ENCODE data around the gene CELSR1.
A peak's percentile ranks its signal among the peaks of the same experiment; 100 is the strongest.

The CELSR1 gene

GRCh38 chr22:46351131-46351735 is 186.2 kb downstream of the CELSR1 start:
- DNase-seq (ENCODE audit: low read depth) = no peak

DNA sequence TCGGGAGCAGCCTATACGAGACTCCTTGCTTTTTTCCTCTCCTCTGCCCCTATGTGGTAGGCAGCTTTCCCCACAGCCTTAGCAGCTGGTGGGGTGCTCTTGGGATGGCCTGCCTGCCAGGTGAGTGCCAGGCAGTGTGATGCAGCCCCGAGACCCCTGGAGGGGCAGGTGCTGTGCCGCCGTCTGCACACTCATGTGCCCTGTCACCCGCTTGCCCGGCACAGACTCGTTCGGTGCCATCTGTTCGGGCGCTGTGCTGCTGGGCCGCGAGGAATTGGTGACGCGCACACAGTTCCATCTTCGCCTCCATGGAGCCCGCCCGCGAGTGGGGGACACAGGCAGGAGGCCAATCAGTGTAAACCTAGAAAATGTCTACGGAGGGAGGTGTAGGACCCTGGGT is 186.8 kb downstream of the CELSR1 start:
- no peak for DNase-seq (ENCODE audit: low read depth)

DNA sequence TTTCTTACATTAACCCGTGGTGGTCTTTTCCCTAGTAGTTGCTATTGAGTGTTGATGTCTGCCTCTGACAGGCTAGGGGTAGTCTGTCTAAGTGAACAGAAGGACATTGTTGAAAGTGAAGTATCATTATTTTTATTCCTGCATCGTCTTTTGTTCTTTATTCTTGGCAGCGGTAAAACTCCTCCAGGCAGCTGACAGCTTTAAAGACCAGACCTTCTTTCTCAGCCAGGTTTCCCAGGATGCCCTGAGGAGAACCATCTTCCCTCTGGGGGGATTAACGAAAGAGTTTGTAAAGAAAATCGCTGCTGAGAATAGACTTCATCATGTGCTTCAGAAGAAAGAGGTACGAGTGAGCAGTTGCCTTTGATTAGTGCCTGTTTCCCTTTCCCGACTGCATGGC is 187.3 kb downstream of the CELSR1 start:
- DNase-seq (ENCODE audit: low read depth) = no peak

DNA sequence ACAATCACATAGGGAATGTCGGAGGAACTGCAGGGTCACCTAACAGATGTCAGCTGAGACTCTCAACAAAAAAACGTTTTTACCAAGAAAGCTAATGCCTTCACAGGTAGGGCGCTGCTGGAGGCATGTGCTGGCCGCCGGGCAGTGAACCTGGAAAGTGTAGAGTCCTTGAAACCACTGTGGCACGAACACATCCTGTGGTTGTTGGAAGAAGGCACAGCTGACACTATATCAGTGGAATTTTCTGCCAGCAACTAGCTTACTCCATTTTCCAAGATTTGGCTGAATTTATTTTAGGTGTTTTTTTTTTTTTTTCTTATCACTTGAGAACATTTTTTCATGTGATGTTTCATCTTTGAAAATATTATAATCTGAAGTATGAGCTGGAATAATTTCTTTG is 187.7 kb downstream of the CELSR1 start:
- no peak for DNase-seq (ENCODE audit: low read depth)

GRCh38 chr22:46349238-46349637 is 188.2 kb downstream of the CELSR1 start:
- DNase-seq (ENCODE audit: low read depth) = no peak

- DNase-seq (ENCODE audit: low read depth) = no peak
These were observed 189.2 kb downstream of the CELSR1 start for GRCh38 chr22:46348099-46348695.

- DNase-seq (ENCODE audit: low read depth) = no peak
These were observed 189.8 kb downstream of the CELSR1 start for GRCh38 chr22:46347646-46348045.

DNA sequence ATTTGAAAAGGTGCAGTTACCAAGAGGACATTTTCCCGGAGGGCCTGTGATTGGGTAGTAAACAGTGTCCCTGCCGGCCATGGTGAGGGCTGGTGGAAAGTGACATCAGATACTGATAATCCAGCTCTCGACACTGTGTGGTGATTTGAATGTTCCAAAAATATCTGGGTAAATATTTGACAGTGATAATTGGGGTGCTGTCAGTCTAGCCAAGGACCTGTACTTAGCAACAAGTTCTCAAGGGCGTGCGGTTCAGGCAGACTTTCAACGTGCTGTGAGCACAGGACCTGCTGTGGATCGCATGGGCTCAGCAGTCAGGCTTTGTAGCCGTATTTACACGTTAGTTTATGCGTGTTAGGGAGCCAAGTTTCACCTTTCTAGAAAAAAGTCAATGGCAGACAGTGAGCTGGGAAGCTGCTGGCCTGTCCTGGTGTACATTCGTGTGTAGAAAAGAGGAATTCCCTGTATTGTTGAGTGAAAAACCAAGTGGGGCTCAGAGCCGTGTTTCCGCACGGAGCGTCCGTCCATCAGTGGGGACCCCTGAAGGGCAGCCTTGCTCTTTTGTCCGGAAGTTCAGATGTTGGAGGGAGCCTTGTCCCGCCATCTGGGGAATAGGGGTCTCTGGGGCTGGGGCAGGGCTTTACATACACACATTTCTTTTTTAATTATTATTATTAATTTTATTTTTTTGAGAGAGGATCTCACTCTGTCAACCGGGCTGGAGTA is 190.6 kb downstream of the CELSR1 start:
- no peak for DNase-seq (ENCODE audit: low read depth)

DNA sequence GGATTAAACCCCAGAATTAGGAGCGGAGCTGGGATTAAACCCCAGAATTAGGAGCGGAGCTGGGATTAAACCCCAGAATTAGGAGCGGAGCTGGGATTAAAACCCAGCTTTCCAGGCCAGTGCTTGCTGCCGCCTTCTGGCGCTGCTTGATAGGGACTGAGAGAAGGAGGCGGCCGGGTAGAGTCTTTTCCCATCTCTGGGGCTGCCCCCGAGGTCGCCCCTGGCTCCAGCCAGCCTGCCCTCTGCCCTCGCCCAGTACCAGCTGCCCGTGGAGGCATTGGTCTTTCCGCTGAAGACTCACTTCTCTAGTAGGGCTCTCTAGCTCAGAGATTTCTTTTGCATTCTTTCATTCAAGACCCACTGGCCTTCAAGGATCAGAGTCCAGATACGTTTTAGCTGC is 196.7 kb downstream of the CELSR1 start:
- DNase-seq (ENCODE audit: low read depth) = no peak

- DNase-seq (ENCODE audit: low read depth) = no peak
These were observed 197.5 kb downstream of the CELSR1 start for GRCh38 chr22:46339956-46340355.

DNA sequence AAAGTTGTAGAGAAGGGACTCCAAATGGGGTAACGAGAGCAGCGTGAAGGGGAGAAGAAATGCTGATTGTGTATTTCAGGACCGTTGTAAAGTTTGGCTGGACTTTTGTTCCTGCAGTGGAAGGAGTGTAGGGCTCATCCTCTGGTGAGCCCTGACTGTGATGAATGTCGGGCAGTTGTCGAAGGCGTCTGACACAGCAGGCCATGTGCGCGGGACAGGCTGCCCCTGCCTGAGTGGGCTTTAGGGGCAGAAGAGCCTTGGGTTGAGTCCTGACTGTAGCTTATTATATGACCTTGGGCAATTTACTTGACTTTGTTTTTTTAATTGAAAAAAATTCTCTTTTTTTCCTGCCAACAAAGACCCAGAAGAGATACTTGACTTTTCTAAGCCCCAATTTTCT is 198.8 kb downstream of the CELSR1 start:
- DNase-seq (ENCODE audit: low read depth) = no peak

GRCh38 chr22:46337870-46338269 is 199.6 kb downstream of the CELSR1 start:
- no peak for DNase-seq (ENCODE audit: low read depth)

GRCh38 chr22:46336119-46337078 is 201.0 kb downstream of the CELSR1 start:
- no peak for DNase-seq (ENCODE audit: low read depth)

DNA sequence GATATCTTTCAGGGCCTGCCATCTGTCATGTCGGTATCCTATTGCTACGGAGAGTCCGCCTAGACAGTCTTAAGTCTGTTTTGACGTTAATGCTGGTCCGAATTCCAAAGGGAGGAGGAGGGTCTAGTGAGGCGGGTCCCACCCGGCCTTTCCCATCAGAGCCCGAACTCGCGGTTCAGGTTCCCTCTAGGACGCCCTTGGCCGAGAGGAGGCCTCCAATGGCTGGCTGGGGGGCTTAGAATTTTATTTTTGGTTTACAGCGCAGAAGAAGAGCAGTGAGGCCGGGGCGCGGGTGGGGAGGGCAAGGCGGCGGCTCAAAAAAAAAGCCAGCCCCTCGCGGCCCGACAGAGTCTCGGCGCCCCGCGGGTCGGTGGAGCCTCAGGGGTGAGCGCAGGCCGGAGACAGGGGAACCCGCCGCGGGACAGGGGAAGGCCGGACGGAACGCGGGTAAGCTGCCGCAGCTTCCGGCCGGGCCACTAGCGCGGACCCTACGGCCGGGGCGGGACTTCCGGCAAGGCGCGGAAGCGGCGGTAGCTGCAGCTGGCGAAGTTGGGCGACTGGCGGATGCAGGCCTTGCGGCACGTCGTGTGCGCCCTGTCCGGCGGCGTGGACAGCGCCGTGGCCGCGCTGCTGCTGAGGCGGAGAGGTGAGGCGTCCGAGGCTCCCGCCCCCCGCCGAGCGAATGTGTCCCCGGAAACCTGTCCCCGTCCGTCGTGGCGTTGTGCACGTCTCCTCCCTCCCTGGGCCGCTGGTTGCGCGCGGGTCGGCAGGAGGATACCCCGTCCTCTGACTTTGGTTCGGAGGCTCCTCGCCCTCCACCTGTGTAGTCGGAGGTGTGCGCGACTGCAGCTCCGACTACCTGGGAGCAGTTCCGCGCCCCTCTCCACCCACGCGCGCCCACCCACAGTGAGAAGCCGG is 202.0 kb downstream of the CELSR1 start, which contains the start of gene TRMU:
TRMU (plus strand) TSS at position 514 of the 918 bp plus-strand sequence; CDS start at position 565, 51 bp downstream.
- DNase-seq (ENCODE audit: low read depth) = peak; percentile 65

DNA sequence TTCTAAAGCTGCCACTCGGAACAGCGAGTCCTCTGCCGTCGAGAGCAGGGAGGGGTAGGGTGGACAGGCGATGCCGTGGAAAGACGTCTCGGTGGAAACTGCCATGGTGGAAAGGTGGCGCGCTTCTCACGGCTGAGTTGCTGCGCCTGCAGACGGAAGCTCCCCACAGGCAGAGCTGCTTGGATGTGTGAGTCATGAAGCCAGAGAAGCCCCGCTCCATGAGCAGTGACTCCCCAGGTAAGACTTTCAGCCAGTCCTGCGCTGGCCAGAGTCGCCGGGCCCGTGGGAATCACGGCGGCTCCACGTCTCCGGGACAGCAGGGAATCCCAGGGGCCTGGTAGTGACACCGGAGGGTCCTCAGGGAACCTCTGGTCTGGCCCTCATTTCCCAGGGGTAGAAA is 205.9 kb downstream of the CELSR1 start:
- no peak for DNase-seq (ENCODE audit: low read depth)

DNA sequence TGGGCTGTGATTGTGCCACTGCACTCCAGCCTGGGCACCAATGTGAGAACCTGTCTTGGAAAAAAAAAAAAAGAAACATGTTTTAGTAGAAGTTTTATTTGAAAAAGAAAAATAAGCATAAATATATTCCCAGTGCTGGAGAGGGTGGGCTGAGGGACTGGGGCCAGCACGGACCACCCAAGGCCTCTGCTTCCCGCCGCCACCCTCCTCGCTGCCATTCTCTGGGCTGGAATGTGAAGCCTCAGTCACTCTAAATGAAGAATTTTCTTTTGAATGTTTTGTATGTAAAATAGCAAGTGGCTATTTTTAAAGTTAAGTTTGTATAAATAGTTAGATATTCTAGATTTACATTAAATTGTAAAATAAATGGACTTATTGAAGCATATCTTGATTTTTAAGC is 207.0 kb downstream of the CELSR1 start:
- DNase-seq (ENCODE audit: low read depth) = no peak

DNA sequence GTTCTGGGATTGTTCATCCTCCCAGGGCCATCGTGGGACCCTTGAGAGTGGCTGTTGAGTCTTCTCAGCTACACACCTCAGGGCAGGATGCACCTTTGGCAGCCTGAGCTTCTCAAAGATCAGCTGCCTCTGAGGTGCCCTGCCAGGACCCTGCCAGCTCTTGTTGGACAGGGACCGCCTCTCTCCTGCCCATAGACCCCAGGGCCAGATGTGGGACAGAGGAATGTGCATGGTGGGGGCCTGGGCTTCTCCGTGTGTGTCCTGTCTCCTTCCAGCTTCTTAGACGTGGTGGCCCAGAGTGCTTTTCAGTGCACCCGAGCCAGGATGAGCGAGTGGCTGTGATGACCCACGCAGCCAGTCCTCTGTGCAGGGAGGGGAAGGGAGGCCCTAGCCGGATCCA is 207.8 kb downstream of the CELSR1 start:
- DNase-seq (ENCODE audit: low read depth) = no peak

- no peak for DNase-seq (ENCODE audit: low read depth)
These were observed 208.6 kb downstream of the CELSR1 start for GRCh38 chr22:46328797-46329196.

DNA sequence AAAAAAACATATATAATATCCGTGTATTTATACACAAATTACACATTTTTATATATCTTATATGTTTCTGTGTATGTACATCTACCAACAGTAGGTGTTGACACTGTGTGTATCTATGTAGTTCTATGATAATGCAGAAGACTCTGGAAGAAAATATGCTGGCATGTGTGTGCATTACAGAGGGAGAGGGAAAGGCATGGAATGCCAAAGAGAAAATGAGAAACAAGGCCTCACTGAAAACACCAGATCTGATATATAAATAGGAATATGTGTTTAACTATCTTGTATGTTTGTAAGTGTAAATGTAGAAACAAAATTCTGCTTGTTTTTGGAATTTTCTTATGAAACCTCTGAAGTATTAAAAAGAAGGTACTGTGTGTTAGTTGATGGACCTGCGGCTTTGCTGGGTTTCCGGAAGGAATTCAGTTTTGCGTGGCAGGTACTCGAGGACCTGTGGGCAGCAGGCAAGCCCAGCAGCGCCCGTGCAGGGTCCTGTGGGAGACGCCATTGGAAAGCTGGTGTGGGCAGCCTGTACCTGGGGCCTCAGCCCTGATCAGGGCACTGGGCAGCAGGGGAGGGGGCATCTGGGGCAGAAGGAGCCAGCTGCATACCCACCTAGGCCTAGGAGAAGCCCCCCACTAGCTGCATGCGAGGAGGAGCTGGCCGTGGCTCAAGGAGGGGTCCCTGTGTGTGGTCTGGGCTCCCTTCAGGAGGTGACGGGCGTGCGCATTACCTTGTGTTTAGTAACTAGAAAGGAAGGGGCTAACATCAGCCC is 209.5 kb downstream of the CELSR1 start:
- DNase-seq (ENCODE audit: low read depth) = no peak

DNA sequence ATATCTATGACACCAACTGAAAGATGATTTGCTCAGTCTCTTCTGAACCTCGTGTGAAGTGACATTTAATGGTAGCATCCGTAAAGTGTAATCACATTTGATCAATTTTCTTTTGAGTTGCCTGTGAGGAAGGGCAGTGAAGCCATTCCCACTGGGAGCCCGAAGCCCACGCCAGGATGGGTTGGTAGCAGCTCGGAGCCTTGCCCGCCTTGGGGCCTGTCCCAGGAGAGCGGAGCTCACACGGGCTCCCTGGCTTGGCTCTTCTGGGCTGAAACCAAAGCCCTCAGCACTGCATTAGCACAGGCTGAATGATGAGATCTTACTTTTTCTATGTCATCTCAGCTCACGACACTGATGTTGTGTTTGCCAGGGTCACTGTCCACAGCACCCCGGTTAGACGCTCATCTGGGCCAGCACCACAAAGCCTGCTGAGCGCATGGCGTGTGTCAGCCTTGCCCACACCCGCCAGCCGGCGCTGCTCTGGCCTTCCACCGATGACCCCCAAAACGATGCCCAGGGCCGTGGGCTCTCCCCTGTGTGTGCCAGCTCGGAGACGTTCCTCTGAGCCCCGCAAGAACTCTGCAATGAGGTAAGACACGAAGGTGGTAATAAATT is 211.2 kb downstream of the CELSR1 start:
- DNase-seq (ENCODE audit: low read depth) = no peak
